Stimulated activated CD4-positive, alpha-beta T cell treated with anti-CD3 and anti-CD28 coated beads, Interleukin-2, amount 100 ng/mL, for 4 hours (primary cell): ENCODE data around the gene EYS.

Source experiments
- DNase-seq: peaks from one replicate; pipeline ENCODE4 v3.0.0-alpha.2; 2020; ENCODE audit warnings: low read depth

The EYS gene

DNA sequence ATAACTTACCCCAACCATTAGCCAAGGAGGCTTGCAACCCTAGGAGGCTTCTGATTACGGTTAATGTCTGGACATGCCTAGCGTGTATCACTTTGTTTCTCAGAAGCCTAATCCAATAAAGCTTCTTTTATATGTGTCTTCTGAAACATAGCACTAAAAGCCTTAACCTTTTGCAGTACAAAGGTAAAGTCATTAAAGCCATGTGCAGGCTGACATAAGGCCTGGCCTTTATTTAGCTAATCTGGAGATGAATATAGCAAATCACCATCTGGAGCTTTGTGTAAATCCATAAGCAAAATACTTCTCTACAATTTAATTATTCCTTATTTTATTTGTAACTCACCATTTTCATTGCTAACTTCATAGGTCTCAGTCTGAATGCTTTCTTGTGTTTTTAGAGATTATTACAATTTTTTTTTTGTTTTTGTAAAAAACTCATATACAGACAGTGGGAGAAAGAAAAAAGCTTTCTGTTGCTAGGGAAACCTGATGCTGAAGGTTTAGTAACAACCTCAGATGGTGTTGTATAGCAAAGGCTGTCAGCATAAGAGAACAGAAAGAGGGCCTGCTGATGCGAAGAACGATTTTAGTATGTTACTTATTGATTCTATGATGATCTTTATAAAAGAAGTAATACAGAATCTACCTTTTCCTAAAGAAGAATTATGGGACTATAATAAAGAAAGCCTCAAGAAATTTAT lies at the start of gene EYS:
Gene EYS, minus strand, starts transcription at position 101 of the 701 bp plus-strand sequence. CDS start 211,816 bp downstream, outside the sequence.
- DNase-seq, result no peak

DNA sequence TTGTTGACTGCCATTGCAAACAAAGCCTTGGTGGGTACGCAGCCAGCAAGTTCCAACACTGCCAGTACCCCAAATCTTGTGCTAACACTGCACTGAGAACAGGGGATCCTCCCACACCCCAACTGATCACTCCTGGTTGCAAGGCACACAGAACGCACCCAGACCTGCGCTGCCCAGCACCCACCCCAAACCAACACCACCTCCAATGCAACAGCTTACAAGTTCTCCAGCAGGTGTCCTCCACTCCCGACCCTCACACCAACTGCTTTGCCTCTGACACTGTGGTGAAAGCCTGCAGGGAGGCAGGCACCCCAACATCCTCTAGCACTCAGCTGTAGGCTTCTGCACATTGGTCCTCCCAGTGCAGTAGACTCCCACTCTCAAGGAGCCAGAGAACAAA lies 39.3 kb upstream of the EYS start:
- DNase-seq, result no peak

DNA sequence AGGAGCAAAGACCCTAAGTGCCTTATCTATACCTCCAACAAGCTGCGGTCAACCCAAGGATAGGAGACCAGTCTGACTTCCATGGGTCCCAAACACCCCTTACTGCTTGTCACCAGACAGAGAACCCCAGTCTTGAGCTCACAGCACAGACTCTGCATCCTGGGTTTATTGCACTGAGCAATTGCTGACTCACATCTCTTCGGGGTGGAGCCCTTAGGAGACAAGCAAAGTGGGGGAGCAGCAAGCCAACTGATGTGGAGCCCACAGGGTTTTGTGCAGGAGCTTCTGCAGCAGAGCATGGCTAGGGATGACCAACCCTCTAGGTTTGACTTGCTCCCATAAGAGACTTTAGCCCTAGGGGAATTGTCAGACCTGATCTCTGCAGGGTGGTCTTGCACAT lies 38.6 kb upstream of the EYS start:
- DNase-seq, result no peak

DNA sequence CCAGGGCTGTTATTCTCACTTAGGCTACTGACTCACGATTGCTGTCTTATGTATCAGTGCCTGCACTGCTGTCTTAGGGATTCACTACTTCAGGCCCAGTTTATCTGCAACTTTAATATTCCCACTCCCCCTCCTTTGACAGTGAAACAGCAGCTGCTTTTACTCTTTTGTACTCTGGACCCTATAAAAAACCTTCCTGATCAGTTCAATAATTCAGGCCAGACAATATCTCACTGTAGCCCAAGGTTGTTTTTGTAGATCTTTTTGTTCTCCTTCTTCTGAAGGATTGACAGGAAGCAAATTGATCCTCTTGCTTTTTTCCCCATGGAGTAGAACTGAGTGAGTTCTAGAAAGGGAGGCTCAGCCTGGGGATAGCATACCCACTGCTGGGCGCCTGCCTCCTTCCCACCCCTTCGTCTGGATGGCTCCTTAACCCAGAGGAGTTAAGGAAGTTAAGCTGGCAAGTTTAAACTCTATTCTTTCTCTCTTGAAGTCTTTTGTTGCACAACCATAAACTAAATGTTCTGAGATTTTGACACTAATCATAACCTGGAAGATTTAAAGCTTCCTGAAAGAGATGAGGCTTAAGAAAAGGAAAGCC lies 22.0 kb upstream of the EYS start:
- DNase-seq, result no peak

DNA sequence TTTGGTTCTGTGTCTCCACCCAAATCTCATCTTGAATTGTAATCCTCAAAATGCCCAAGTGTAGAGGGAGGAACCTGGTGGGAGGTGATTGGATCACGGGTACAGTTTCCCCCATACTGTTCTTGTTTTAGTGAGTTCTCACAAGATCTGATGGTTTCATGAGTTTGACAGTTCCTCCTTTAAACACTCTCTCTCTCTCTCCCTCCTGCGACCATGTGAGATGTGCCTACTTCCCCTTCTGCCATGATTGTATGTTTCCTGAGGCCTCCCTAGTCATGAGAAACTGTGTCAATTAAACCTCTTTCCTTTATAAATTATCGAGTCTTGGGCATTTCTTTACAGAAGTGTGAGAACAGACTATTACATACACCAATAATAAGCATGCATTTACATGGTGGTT lies 12.1 kb upstream of the EYS start:
- no peak for DNase-seq

GRCh38 chr6:65711531-65711930 lies 4.5 kb upstream of the EYS start:
- DNase-seq, result no peak

DNA sequence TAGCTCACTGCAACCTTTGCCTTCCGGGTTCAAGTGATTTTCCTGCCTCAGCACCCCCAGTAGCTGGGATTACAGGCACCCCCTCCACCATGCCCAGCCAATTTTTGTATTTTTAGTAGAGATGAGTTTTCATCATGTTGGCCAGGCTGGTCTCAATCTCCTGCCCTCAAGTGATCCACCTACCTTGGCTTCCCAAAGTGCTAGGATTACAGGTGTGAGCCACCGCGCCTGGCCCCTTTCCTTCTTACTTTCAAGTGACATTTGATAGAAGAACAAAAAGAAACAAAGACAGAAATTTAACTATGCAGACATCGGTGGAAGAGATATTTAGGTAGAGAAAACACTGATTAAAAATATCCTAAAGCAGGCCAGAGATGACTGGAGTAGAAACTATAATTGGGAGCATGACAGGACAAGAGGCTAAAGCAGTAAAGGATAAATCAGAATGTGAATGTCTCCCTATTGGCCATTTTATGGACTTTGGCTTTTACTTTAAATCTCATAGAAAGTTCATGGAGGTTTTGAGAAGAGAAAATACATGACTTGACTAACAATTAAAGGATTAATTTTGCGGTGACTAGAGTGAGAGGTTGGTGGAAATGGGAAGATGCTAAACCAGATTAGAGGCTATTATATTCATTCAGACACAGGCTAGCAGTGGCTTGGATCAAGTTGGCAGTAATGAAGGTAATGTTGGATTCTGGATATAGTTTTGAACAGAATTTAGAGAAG lies 2.2 kb upstream of the EYS start:
- no peak for DNase-seq

DNA sequence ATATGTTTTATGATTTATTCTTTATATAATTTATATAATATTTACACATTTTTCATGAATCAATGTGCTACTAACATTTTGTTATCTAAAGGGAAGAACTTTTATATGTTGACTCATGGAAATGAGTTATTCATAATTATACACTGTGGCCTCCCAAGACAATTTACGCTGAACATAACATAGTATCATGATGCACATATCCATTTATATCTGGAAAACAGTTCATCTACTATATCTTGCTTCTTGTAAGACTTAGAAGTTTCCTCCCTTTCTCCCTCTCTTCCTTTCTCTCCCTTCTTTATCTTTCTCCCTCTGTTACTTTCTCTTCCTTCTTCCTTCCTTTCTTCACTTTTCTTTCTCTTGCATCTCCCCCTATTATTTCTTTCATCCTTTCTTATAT lies 1.1 kb upstream of the EYS start:
- no peak for DNase-seq

- DNase-seq, result no peak
Measured at GRCh38 chr6:65706436-65706835, 590 bp downstream of the EYS start.

DNA sequence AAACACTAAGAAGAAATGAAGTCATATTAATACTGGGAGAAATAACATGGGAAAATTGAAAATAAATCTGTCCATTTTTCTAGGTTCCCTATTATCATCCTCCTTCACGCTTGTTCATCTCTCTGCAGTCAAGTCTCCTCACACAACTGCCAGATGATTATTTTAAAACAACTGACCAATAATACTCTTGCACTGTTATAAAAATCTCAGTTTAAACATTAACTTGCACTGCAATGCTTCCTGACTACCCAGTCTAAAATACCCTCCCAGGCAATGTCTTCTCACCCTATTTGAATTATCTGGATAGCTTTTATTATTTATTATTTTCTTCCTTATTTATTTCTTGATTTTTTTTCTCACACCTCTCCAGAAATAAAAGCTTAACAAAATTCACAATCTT lies 5.7 kb downstream of the EYS start:
- DNase-seq, result no peak

DNA sequence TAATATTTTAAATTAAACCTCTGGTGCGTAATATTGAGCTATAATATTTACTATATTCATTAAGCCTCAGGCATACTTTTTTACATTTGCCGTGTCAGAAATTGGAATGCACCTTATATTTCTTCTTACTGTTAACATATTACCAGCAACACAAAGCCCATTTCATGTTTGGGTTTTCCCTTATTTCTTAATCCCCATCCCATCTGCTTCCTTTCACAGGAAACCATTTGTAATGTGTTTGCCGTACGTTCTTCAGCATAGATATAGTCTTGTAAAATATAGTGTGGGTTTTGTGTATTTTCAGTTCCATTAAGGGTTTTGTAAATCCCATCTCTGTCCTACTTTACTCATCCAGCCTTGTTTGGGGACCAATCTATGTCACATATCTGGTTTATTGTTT lies 6.5 kb downstream of the EYS start:
- no peak for DNase-seq

DNA sequence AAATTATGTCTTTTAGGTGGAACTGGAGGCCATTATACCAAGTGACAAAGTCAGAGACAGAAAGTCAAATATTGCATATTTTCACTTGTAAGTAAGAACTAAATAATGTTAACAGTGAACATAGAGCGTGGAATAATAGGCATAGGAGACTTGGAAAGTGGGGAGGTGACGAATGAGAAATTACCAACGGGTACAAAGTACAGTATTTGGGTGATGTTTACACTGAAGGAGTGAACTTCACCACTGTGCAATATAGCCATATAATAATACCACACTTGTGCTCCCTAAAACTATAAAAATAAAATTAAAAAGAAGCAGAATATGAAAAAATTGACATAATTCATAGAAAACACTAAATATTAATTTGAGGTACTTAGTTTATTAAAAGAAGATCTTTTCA lies 14.9 kb downstream of the EYS start:
- no peak for DNase-seq

- no peak for DNase-seq
Measured at GRCh38 chr6:65680232-65680631, 26.8 kb downstream of the EYS start.

DNA sequence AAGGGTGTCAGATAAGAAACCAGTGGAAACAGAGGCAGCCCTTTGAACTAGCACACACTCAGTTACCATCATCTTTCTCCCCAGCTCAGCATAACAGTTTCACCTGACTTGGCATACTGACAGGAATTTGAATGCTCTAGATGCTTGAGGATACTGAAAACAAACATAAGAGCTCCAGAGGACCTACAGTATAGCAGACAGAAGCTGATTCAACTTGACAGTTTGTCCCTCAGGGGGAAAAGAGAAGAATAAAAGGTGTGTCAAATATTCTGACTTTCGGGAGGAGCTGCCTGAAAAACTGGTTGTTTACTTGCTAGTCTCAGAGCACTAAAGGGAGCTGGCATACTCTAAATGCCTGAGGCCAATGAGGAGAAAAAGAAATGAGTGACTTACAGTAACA lies 35.1 kb downstream of the EYS start:
- DNase-seq, result no peak

- DNase-seq, result no peak
Measured at GRCh38 chr6:65667916-65668656, 38.9 kb downstream of the EYS start.

DNA sequence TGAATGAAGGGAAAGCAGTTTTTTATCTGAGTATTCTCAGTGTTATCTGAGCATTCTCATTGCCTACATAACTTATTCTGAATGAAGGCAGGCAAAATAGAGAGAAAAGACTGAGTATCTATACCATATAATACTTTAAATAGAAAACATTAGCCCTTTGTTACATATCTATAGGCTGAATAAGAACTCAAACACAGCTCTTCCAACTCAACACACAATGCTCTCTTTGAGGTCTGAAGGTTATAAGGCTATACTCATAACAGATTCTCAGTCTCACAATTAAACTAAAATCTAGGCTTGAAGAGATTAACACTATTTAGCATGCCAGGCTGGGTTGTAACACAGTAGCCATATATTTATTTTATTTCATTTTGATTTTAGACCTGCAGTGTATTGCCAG lies 56.9 kb downstream of the EYS start:
- DNase-seq, result no peak

DNA sequence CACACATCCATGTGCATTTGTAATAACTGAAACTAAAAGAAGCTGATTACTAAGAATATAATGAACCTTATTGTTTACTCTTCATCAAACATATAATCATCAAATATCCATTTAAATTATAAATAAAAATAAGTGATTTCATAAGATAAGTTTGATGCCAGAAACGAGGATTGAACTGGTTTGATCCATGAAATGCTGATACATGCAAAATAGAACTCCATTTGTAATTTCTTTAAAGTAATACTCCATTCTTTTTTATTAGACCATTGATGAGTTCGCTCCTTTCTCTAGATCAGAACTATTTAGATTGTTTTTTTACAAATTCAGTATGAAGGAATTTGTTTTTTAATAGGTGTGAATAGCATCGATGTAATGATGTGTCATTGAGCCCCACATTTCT lies 57.6 kb downstream of the EYS start:
- no peak for DNase-seq

DNA sequence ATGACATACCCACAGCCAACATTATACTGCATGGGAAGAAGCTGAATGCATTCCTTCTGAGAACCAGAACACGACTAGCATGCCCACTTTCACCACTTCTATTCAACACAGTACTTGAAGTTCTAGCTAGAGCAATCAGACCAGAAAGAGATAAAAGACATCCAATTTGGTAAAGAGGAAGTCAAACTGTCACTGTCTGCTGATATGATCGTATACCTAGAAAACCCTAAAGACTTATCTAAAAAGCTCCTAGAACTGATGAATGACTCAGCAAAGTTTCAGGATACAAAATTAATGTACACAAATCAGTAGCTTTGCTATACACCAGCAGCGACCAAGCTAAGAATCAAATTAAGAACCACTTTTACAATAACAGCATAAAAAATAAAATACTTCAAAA lies 60.5 kb downstream of the EYS start:
- no peak for DNase-seq

DNA sequence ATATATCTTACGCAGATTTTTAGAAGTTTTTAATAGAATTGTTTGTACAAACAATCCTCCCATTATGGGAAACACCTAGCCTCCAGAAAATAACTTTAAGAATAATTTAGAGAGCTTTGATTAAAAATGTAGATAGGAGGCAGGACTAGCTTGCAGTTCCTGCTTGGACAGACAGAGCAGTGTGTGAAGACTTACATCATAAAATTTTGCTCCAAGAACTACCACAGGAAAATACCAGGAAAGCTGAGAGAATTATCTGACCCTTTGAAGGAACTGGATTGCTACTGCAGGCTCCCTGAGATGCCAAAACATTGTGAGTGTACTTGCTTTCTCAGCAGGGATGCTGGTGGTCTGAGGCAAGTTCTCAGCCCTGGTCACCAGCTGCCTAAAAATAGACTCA lies 64.2 kb downstream of the EYS start:
- DNase-seq, result no peak

- no peak for DNase-seq
Measured at GRCh38 chr6:65638047-65638831, 68.8 kb downstream of the EYS start.

DNA sequence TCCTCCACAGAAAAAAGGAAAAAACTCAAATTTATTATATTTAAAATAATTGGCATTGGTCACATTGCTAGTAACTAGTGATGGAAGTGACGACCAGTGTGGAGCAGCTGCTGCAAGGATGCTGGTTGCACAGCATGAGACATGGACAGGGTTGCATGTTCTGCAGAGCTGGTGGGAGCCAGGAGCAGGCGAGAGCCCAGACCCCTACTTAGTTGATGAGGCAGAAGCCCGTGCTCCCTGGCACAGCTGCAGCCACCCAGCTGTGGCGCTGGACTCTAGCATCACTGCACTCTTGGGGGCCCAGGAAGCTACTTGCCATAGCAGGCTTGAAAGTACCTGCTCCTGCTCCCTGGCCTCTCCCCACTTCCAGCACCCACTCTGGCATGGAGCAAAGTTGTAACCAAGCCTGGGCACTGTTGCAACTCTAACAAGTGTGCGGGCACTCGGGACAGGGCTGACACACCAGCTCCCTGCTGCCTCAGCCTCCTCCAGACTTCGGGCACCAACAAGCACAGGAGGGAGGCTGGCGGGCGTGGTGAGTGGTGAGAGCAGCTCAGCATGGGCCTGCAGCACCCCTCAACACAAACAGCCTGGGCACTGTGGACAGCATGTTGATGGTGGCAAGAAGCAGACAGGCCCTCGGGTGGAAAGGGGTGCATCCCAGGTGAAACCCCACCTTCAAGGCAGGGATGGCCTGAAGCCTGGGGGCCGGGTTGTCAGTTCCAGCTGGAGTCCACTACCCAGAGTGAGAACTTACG lies 69.6 kb downstream of the EYS start:
- DNase-seq, result no peak
